Tibial nerve (tissue), 4 donors: Measurements from ENCODE around the gene VPREB3. TPM values are rescaled to one million over a fixed set of nuclear protein-coding genes. Genes with fewer than 3 reads are reported as not detected.
A peak's percentile ranks its signal among the peaks of the same experiment; 100 is the strongest.

Experiments used
- DNase-seq, 2 donors: peaks; one replicate each; pipeline ENCODE4 v3.0.0-alpha.2; 2019; ENCODE audit warnings: low spot score in 2 of 2
- H3K27ac ChIP-seq, 4 donors: fragments of 200-600 bp; sonication (generic) in 3 of 4; one replicate each; pipeline ENCODE4 v1.5.1; 2017 to 2019; ENCODE audit warnings: mild to moderate bottlenecking in 1 of 4
- H3K27me3 ChIP-seq, 2 donors: fragments of 200-600 bp; sonication (generic) in 1 of 2; one replicate each; pipeline versions ENCODE4 v1.5.1 to v1.6.0; 2017 to 2019
- H3K36me3 ChIP-seq, 3 donors: fragments of 200-600 bp; sonication (generic); one replicate each; pipeline ENCODE4 v1.5.1; 2018 to 2019
- H3K4me1 ChIP-seq, 4 donors: fragments of 200-600 bp; sonication (generic) in 3 of 4; one replicate each; pipeline ENCODE4 v1.5.1; 2017 to 2019
- H3K4me3 ChIP-seq, 4 donors: fragments of 200-600 bp; sonication (generic) in 3 of 4; one replicate each; pipeline ENCODE4 v1.5.1; 2017 to 2019; ENCODE audit warnings: mild to moderate bottlenecking in 1 of 4, moderate library complexity in 1 of 4
- H3K9me3 ChIP-seq, 4 donors: fragments of 200-600 bp; sonication (generic) in 3 of 4; one replicate each; pipeline ENCODE4 v1.5.1; 2017 to 2019
- EP300 ChIP-seq, 2 donors: sonication (generic); formaldehyde crosslinking; IDR thresholded peaks; one replicate each; pipeline ENCODE4 v1.6.1; 2017; ENCODE audit warnings: antibody characterized with exemption in 2 of 2, mild to moderate bottlenecking in 1 of 2
- POLR2A ChIP-seq, 2 donors: fragments of 450-650 bp; IDR thresholded peaks; one replicate each; pipeline ENCODE4 v1.6.1; 2017; ENCODE audit warnings: antibody characterized with exemption in 2 of 2, mild to moderate bottlenecking in 2 of 2, moderate library complexity in 2 of 2
- WGBS, 2 donors: methylation state at CpG; one replicate each; pipeline ENCODE4 v1.1.5; 2018; 5-methylcytosine and 5-hydroxymethylcytosine counted together
- total RNA-seq, 4 donors: library from RNA; depleted of rRNA; stranded (reverse); fragments of >200 nt; gene quantifications; one replicate each; pipeline ENCODE4 v1.1.0, GENCODE V29; 2016
- TF ChIP-seq, protein P1 (sequence below), 5 experiments: fragments of 200-600 bp in 3 of 5; fragments of 450-650 bp in 2 of 5; sonication (generic) in 3 of 5; IDR thresholded peaks; one replicate each; pipeline ENCODE4 v1.5.1; 2016 to 2019; ENCODE audit warnings: antibody characterized with exemption in 5 of 5, mild to moderate bottlenecking in 3 of 5, moderate library complexity in 2 of 5

VPREB3 gene
- total RNA-seq, 4 donors from 2014 or later, result not detected

DNA sequence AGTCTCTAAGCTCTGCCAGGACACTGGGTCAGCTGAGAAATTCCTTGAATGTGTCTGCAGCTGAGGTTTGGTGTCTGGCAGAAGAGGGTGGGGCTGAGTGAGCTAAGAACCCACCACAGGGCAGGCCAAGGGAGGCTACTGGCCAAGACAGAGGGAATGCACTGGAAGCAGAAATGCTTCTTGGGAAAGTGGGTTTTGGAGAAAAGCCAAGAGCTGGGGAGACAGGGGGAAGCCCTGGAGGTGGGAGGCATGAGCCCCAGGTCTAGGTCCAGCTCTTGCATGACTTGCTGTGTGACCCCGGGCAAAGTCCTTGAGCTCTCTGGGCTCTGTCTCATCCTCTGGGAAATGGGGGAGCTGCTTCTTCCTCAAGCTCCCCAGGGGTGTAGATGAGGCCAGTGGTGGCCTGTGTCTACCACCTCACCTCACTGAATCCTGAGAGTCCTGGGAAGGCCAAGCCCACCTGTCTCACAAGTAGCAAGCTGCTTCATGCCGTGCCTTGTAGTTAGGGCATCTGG, 20.8 kb upstream of the VPREB3 start:
- TF ChIP-seq, protein P1, sequence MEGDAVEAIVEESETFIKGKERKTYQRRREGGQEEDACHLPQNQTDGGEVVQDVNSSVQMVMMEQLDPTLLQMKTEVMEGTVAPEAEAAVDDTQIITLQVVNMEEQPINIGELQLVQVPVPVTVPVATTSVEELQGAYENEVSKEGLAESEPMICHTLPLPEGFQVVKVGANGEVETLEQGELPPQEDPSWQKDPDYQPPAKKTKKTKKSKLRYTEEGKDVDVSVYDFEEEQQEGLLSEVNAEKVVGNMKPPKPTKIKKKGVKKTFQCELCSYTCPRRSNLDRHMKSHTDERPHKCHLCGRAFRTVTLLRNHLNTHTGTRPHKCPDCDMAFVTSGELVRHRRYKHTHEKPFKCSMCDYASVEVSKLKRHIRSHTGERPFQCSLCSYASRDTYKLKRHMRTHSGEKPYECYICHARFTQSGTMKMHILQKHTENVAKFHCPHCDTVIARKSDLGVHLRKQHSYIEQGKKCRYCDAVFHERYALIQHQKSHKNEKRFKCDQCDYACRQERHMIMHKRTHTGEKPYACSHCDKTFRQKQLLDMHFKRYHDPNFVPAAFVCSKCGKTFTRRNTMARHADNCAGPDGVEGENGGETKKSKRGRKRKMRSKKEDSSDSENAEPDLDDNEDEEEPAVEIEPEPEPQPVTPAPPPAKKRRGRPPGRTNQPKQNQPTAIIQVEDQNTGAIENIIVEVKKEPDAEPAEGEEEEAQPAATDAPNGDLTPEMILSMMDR (IDR thresholded peaks at IDR 0.05), result no peak
- TF ChIP-seq POLR2A (IDR thresholded peaks at IDR 0.05), result no peak
- TF ChIP-seq EP300 (IDR thresholded peaks at IDR 0.05), result no peak
- Histone ChIP-seq H3K36me3 (no peaks in the 10 kb centered on the region), H3K27me3 (no peaks in the 10 kb centered on the region), H3K9me3 (no peaks in the 10 kb centered on the region), H3K4me3 (no peak overlapping the region), H3K27ac (peak overlapping the region in 2 of 4 donors; percentile 5 to 41), H3K4me1 (peaks cover 0 to 53% (median 19%) of the 10 kb centered on the region in 4 donors)
- no peak for DNase-seq
- 61 to 78% methylated on average over 2 of the region's 2 CpGs for WGBS, 2 donors

DNA sequence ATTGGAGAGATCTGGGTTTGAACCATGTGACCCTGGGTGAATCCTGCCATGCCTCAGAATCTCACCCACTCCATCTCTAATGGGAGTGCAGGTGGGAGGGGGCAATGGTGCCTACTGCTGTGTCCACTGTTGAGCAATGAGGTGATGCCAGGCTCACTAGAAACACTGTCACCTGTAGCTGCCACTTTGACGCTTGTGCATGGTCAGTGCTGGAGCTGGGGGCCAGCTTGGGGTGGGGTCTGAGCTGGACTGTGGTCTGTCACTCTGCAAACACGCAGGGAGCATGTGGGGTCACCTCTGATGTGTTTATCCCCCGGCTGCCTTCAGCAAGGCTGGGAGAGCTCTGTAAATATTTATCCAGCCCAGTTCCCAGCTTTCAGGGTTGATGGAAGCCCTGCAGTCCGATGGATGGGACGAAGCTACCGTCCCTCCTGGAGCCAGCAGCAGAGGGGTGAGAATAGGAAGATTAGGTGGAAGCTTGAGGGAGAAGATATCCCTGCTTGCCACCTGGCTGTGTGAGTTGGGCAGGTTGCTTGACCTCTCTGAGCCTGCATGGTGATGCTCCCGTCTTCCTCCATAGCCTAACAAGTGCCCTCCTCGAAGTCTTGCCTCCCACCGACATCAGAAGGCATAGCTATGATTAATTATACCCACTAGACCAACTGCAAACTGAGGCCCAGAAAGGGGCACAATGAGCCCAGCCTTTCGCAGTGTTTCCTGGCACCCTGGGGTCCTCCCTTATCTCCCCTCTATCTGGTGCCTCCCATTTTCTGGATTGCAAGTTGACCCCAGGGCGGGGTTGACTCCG, 20.1 kb upstream of the VPREB3 start:
- peak overlapping the region in 1 of 4 donors; percentile 64 for H3K27ac ChIP-seq
- peaks cover 0 to 55% (median 19%) of the 10 kb centered on the region in 4 donors for H3K4me1 ChIP-seq
- H3K9me3 ChIP-seq, result no peaks in the 10 kb centered on the region
- 58 to 59% methylated on average over 12 of the region's 12 CpGs for WGBS, 2 donors
- TF ChIP-seq, protein P1 (IDR thresholded peaks at IDR 0.05), result no peak
- TF ChIP-seq EP300 (IDR thresholded peaks at IDR 0.05), result no peak
- TF ChIP-seq POLR2A (IDR thresholded peaks at IDR 0.05), result no peak
- H3K27me3 ChIP-seq, result no peaks in the 10 kb centered on the region
- DNase-seq, result no peak
- no peak overlapping the region for H3K4me3 ChIP-seq
- no peaks in the 10 kb centered on the region for H3K36me3 ChIP-seq

DNA sequence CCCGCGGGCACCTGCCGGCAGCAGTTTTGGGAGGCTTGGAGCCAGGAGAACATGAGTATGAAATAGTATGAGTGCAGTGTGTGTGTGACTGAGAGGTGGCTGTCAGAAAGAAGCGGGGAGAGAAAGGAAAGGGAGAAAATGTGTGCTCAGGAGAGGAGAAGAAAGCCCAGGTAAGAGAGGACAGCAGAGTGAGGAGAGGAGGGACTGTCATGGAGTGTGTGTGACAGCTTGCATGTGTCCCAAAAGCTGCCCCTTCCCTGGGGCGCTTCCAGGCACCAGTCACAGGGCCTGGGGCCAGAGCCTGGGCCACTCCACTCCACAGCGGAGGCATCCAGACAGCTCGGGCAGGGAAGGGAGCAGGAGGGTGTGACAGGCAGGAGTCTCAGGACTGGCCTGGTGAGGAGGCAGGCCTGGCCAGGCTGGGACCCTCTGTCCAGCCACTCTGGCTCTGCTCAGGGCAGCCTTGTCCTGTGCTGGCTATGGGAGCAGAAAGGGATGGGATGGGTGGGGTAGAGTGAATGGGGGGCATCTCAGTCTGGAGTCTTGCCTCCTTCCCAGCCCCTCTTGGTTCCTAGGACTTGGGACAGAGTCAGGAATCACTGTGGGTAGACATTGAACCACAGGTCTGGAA, 19.4 kb upstream of the VPREB3 start:
- no peaks in the 10 kb centered on the region for H3K9me3 ChIP-seq
- TF ChIP-seq EP300 (IDR thresholded peaks at IDR 0.05) (no peak), POLR2A (IDR thresholded peaks at IDR 0.05) (no peak)
- TF ChIP-seq, protein P1 (IDR thresholded peaks at IDR 0.05), result no peak
- H3K36me3 ChIP-seq, result no peaks in the 10 kb centered on the region
- peak overlapping the region in 3 of 4 donors; percentile 18 to 61 (median 48) for H3K4me3 ChIP-seq
- H3K27ac ChIP-seq, result peak overlapping the region in 3 of 4 donors; percentile 15 to 75 (median 64)
- H3K4me1 ChIP-seq, result peaks cover 0 to 63% (median 21%) of the 10 kb centered on the region in 4 donors
- H3K27me3 ChIP-seq, result no peaks in the 10 kb centered on the region
- no peak for DNase-seq
- WGBS, 2 donors, result 61 to 68% methylated on average over 7 of the region's 7 CpGs

DNA sequence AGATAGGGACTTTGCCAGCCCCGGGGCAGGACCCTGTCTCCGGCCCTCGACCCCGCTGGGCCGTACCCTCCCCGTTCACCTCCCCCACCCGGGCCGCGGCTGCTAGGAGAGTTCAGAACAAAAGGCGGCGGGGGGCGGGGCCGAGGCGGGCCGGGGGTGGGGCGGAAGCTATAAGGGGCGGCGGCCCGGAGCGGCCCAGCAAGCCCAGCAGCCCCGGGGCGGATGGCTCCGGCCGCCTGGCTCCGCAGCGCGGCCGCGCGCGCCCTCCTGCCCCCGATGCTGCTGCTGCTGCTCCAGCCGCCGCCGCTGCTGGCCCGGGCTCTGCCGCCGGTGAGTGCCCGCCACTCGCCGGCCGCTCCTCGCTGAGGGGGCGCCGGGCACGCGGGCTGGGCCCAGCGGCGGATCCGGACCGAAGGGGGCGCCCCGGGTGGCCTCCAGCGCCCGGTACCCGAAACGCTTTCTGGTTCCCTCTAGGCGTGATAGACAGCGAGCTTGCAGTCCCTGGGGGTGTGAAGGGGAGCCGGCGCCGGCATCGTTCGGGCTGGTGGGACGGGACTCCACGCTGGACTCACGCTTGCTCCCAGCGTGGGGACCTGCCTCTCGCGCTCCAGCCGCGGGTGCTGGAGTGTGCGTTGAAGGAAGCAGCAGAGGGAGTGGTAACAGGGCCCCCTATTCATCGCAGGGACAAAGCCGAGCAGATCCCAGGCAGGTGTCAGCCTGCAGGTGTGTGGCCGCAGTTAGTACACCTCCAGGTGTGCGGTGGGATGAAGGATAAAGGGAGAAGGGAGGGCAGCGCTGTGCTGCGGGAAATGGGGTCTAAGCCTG, 18.6 kb upstream of the VPREB3 start, which contains the start of gene MMP11:
Gene MMP11 (plus strand): TSS at position 201 of the 825 bp plus-strand sequence. CDS start 22 bp downstream, at position 223.
- WGBS, 2 donors, result 6 to 13% methylated on average over 28 to 65 of the region's 79 CpGs
- H3K27me3 ChIP-seq, result no peaks in the 10 kb centered on the region
- no peaks in the 10 kb centered on the region for H3K9me3 ChIP-seq
- no peaks in the 10 kb centered on the region for H3K36me3 ChIP-seq
- H3K4me1 ChIP-seq, result peaks cover 0 to 70% (median 22%) of the 10 kb centered on the region in 4 donors
- DNase-seq, result peak in 1 of 2 donors; percentile 49
- peak within 1 kb of the TSS in 3 of 4 donors; percentile 47 to 75 (median 71) for H3K27ac ChIP-seq
- peak within 1 kb of the TSS; percentile 35 to 61 (median 44) for H3K4me3 ChIP-seq
- TF ChIP-seq EP300 (IDR thresholded peaks at IDR 0.05) (no peak), POLR2A (IDR thresholded peaks at IDR 0.05) (no peak)
- TF ChIP-seq, protein P1 (IDR thresholded peaks at IDR 0.05), result peak in 2 of 5 experiments; percentile 9 to 16
